GM19099 (cell line): Measurements from ENCODE around the gene FOXP1.

Experiments
- POLR2A ChIP-seq: IDR thresholded peaks from 3 replicates; pipeline ENCODE4 v1.6.1; 2011; ENCODE audit warnings: low read depth; ENCODE audit not compliant: insufficient read length; ENCODE audit errors: extremely low read depth

The FOXP1 gene

GRCh38 chr3:71062037-71062932, 521.2 kb downstream of the FOXP1 start:
- TF ChIP-seq POLR2A, result no peak

- TF ChIP-seq POLR2A, result no peak
Measured at GRCh38 chr3:71061581-71061980, 521.9 kb downstream of the FOXP1 start.

- no peak for TF ChIP-seq POLR2A
Measured at GRCh38 chr3:71061037-71061436, 522.5 kb downstream of the FOXP1 start.

- no peak for TF ChIP-seq POLR2A
Measured at GRCh38 chr3:71060536-71060935, 523.0 kb downstream of the FOXP1 start.

GRCh38 chr3:71057526-71057894, 526.0 kb downstream of the FOXP1 start:
- no peak for TF ChIP-seq POLR2A

- TF ChIP-seq POLR2A, result no peak
Measured at GRCh38 chr3:71056327-71056726, 527.2 kb downstream of the FOXP1 start.

- no peak for TF ChIP-seq POLR2A
Measured at GRCh38 chr3:71055257-71056001, 528.1 kb downstream of the FOXP1 start.

GRCh38 chr3:71054312-71054711, 529.2 kb downstream of the FOXP1 start:
- no peak for TF ChIP-seq POLR2A

- TF ChIP-seq POLR2A, result no peak
Measured at GRCh38 chr3:71053495-71053894, 530.0 kb downstream of the FOXP1 start.

GRCh38 chr3:71052716-71053115, 530.8 kb downstream of the FOXP1 start:
- TF ChIP-seq POLR2A, result no peak

GRCh38 chr3:71051893-71052687, 531.4 kb downstream of the FOXP1 start:
- no peak for TF ChIP-seq POLR2A

GRCh38 chr3:71051259-71051595, 532.3 kb downstream of the FOXP1 start:
- TF ChIP-seq POLR2A, result no peak

GRCh38 chr3:71050538-71051258, 532.8 kb downstream of the FOXP1 start:
- TF ChIP-seq POLR2A, result no peak

- no peak for TF ChIP-seq POLR2A
Measured at GRCh38 chr3:71050166-71050537, 533.4 kb downstream of the FOXP1 start.

- no peak for TF ChIP-seq POLR2A
Measured at GRCh38 chr3:71048948-71049347, 534.6 kb downstream of the FOXP1 start.
